Breast epithelium (tissue), 4 donors: Measurements from ENCODE around the gene MYLK2. TPM values are rescaled to one million over a fixed set of nuclear protein-coding genes. Genes with fewer than 3 reads are reported as not detected.

Experiments
- DNase-seq, 2 donors: peaks; one replicate each; pipeline ENCODE4 v3.0.0-alpha.2; 2019; ENCODE audit warnings: low spot score in 2 of 2
- H3K27ac ChIP-seq, 2 donors: fragments of 200-600 bp; sonication (generic) in 1 of 2; one replicate each; pipeline ENCODE4 v1.5.1; 2016 to 2019; ENCODE audit warnings: mild to moderate bottlenecking in 1 of 2
- H3K27me3 ChIP-seq, 2 donors: fragments of 200-600 bp; sonication (generic) in 1 of 2; one replicate each; pipeline versions ENCODE4 v1.5.1 to v1.6.0; 2017 to 2019; ENCODE audit warnings: control low read depth in 1 of 2, mild to moderate bottlenecking in 1 of 2
- H3K36me3 ChIP-seq: fragments of 200-600 bp; one replicate; pipeline ENCODE4 v1.5.1; 2019
- H3K4me1 ChIP-seq, 2 donors: fragments of 200-600 bp; sonication (generic); one replicate each; pipeline ENCODE4 v1.5.1; 2016 to 2019; ENCODE audit warnings: control low read depth in 1 of 2
- H3K4me3 ChIP-seq, 3 donors: fragments of 200-600 bp; sonication (generic); 1 replicate in 2 of 3; 2 replicates in 1 of 3; pipeline ENCODE4 v1.5.1; 2016 to 2019; ENCODE audit warnings: mild to moderate bottlenecking in 3 of 3, moderate library complexity in 2 of 3
- H3K9me3 ChIP-seq, 2 donors: fragments of 200-600 bp; sonication (generic) in 1 of 2; one replicate each; pipeline ENCODE4 v1.5.1; 2016 to 2019; ENCODE audit warnings: control low read depth in 1 of 2
- POLR2A ChIP-seq: fragments of 450-650 bp; IDR thresholded peaks from one replicate; pipeline ENCODE4 v1.6.1; 2016; ENCODE audit warnings: antibody characterized with exemption, mild to moderate bottlenecking, moderate library complexity
- POLR2AphosphoS5 ChIP-seq, 3 donors: sonication (generic); formaldehyde crosslinking; IDR thresholded peaks; one replicate each; pipeline ENCODE4 v1.6.1; 2017; ENCODE audit warnings: antibody characterized with exemption in 3 of 3
- intact Hi-C: fragments of 100-400 bp; cut with DNase I; formaldehyde crosslinking; loops from one replicate; pipeline ENCODE4 v1.15.1; 2023; ENCODE audit warnings: low total_unique reads
- total RNA-seq, 3 donors: library from RNA; depleted of rRNA; stranded (reverse); fragments of >200 nt; gene quantifications; one replicate each; pipeline ENCODE4 v1.1.0, GENCODE V29; 2016
- TF ChIP-seq, protein P1 (sequence below), 3 donors: fragments of 450-650 bp; IDR thresholded peaks; one replicate each; pipeline ENCODE4 v1.5.1; 2016 to 2017; ENCODE audit warnings: antibody characterized with exemption in 3 of 3, mild to moderate bottlenecking in 3 of 3, moderate library complexity in 3 of 3

Gene MYLK2
- total RNA-seq, 3 donors from 2014 or later = not detected

DNA sequence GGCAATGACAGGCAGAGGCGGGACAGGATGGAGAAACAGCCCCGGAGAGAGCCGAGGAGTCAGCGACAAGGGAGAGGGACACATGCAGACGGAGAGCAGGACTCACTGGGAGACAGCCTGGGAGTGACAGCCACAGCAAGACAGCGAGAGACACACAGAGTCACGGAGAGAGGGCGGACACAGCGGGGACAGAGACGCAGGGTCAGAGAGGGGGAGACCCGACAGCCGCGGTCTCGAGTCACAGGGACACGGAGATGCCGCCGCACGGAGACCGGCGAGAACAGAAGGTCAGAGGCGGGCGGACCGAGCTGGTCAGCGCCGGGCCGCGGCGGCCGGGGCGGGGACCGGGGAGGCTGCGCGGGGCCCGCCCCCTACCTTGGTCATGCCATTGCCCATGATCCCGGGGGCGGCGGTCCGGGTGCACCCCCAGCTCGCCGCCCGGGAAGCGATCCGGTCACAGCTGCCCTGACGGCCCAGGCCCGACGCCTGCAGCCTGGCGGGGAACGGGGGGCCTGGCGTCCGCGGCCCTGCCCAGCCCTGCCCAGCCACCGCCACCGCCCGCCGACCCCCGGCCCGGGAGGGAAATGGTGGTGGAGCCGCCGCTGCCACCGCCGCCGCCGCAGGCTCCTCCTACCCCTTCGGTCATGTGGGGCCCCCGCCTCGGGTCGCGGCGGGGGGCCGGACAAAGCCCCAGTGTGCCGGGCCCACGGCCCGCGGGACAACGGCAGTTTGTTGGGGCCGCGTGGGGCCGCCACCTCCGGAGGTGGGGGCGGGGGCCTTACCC is 51.0 kb downstream of the MYLK2 start, which contains the start of the genes DUSP15 and TTLL9:
TSS of gene DUSP15 (minus strand) at position 586 of the 784 bp plus-strand sequence. CDS start at position 396, 190 bp downstream.
TSS of gene TTLL9 (plus strand) at position 693 of the 784 bp plus-strand sequence. CDS start 493 bp downstream, outside the sequence.
- no peaks in the 10 kb centered on the region for H3K27me3 ChIP-seq
- no peaks in the 10 kb centered on the region for H3K9me3 ChIP-seq
- intact Hi-C loops = no loop called here
- peak within 1 kb of the TSS; percentile 54 to 93 (median 84) for H3K4me3 ChIP-seq
- no peaks in the 10 kb centered on the region for H3K36me3 ChIP-seq
- H3K4me1 ChIP-seq = peaks cover 4 to 12% of the 10 kb centered on the region in 2 donors
- H3K27ac ChIP-seq = peak within 1 kb of the TSS; percentile 79 to 84
- TF ChIP-seq POLR2AphosphoS5 (IDR thresholded peaks at IDR 0.05) (no peak), POLR2A (no peak)
- TF ChIP-seq, protein P1, sequence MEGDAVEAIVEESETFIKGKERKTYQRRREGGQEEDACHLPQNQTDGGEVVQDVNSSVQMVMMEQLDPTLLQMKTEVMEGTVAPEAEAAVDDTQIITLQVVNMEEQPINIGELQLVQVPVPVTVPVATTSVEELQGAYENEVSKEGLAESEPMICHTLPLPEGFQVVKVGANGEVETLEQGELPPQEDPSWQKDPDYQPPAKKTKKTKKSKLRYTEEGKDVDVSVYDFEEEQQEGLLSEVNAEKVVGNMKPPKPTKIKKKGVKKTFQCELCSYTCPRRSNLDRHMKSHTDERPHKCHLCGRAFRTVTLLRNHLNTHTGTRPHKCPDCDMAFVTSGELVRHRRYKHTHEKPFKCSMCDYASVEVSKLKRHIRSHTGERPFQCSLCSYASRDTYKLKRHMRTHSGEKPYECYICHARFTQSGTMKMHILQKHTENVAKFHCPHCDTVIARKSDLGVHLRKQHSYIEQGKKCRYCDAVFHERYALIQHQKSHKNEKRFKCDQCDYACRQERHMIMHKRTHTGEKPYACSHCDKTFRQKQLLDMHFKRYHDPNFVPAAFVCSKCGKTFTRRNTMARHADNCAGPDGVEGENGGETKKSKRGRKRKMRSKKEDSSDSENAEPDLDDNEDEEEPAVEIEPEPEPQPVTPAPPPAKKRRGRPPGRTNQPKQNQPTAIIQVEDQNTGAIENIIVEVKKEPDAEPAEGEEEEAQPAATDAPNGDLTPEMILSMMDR (IDR thresholded peaks at IDR 0.05) = no peak
- DNase-seq = peak in 1 of 2 donors; percentile 67

- no peaks in the 10 kb centered on the region for H3K27me3 ChIP-seq
- peak overlapping the region; percentile 54 to 93 (median 84) for H3K4me3 ChIP-seq
- TF ChIP-seq, protein P1 (IDR thresholded peaks at IDR 0.05) = no peak
- TF ChIP-seq POLR2A (no peak), POLR2AphosphoS5 (IDR thresholded peaks at IDR 0.05) (no peak)
- peaks cover 4 to 12% of the 10 kb centered on the region in 2 donors for H3K4me1 ChIP-seq
- no peak for DNase-seq
- peak overlapping the region; percentile 79 to 84 for H3K27ac ChIP-seq
- no peaks in the 10 kb centered on the region for H3K9me3 ChIP-seq
- intact Hi-C loops = no loop called here
- no peaks in the 10 kb centered on the region for H3K36me3 ChIP-seq
These were observed 51.8 kb downstream of the MYLK2 start for GRCh38 chr20:31870726-31871617.

GRCh38 chr20:31871618-31871954 is 52.4 kb downstream of the MYLK2 start:
- no peak for DNase-seq
- Histone ChIP-seq H3K27ac (no peak overlapping the region), H3K4me1 (peaks cover 4 to 12% of the 10 kb centered on the region in 2 donors), H3K36me3 (no peaks in the 10 kb centered on the region), H3K27me3 (no peaks in the 10 kb centered on the region), H3K4me3 (no peak overlapping the region), H3K9me3 (no peaks in the 10 kb centered on the region)
- TF ChIP-seq, protein P1 (IDR thresholded peaks at IDR 0.05) = no peak
- TF ChIP-seq POLR2AphosphoS5 (IDR thresholded peaks at IDR 0.05) = no peak
- no peak for TF ChIP-seq POLR2A
- intact Hi-C loops = no loop called here

DNA sequence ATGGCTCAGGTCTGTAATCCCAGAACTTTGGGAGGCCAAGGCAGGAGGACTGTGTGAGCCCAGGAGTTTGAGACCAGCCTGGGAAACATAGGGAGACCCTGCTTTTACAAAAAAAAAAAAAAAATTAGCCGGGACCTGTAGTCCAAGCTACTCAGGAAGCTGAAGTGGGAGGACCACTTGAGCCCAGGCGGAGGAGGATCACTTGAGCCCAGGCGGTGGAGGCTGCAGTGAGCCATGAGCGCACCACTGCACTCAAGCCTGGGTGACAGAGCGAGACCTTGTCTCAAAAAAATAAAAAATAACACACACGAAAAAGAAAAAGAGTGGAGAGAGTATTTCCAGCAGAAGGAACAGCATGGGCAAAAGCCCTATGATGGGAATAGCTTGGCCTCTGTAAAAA is 53.2 kb downstream of the MYLK2 start:
- Histone ChIP-seq H3K4me1 (peaks cover 4 to 12% of the 10 kb centered on the region in 2 donors), H3K27ac (no peak overlapping the region), H3K36me3 (no peaks in the 10 kb centered on the region), H3K27me3 (no peaks in the 10 kb centered on the region), H3K4me3 (no peak overlapping the region), H3K9me3 (no peaks in the 10 kb centered on the region)
- TF ChIP-seq POLR2AphosphoS5 (IDR thresholded peaks at IDR 0.05) (no peak), POLR2A (no peak)
- TF ChIP-seq, protein P1 (IDR thresholded peaks at IDR 0.05) = no peak
- no peak for DNase-seq
- intact Hi-C loops = no loop called here
